Stimulated activated CD4-positive, alpha-beta T cell treated with anti-CD3 and anti-CD28 coated beads, Interleukin-12 subunit alpha, Interleukin-12 subunit beta, amount 100 ng/mL, for 24 hours (primary cell): Measurements from ENCODE around the gene LCE7A.

Experiments used
- DNase-seq, 2 experiments: peaks; one replicate each; pipeline ENCODE4 v3.0.0-alpha.2; 2020; ENCODE audit warnings: low read depth in 2 of 2

The LCE7A gene, protein sequence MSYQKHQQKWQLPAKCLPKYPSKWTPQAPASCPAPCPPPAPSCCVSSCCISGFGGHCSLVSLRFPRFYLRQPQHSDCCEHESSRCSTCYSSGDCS

DNA sequence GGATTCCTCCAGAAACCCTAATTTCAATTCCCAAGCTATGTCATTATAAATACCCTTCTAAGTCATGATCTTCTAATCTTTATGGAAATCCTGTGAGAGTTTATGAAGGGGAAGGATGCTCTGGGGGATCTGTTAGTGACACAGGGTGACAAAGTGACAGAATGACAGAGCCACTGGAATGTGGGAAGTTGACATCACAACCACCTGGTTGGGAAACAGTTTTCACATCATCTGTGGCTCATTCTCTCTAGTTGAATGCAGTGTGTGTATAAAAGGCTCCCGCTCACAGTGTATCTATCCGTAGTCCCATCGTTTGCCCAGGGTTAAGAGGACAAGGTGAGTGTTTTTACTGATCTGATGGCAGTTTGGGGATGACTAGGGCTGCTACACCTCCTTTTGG lies at the start of gene LCE7A:
LCE7A (plus strand) TSS at position 301 of the 400 bp plus-strand sequence. CDS start 702 bp downstream, outside the sequence.
- no peak for DNase-seq

DNA sequence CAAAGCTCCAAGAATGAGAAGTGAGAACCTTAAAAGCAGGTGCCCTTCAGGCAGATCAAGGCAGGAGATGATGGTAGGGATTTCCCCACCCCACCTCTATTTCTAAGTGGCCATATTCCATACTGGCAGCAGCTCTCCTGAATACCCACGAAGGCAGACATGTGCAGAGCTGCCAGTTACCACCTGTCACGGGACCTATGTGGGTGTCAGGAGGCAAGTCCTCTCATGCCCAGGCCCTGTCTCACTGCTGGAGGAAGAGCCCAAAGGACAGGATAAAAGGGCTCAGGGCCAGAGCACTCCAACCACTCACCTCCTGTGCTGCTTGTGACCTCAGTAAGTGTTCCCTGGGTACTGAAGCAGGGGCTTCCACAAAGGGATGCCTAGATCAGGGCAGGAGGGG lies 48.7 kb upstream of the LCE7A start:
- no peak for DNase-seq

DNA sequence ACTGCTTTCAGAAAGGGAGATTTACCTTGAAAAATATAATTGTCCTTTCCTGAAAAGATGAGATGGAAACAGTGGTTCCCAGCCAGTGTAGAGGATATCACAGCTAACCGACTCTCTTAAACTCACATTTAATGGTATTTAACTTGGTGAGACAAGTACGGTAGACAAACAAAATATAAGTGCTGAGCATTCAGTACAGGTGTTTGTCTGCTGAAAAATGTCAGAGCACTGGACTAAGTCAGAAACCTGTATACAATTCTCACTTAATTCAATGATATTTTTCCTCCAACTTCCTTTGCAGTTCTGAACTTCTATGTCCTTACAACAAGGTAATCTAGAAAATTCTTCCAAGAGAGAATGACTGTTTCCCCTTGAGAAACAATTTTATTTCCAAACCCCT lies 48.1 kb upstream of the LCE7A start, which contains the start of gene LCE1B:
LCE1B (plus strand) TSS at position 301 of the 400 bp plus-strand sequence. CDS start 476 bp downstream, outside the sequence.
- DNase-seq: no peak

DNA sequence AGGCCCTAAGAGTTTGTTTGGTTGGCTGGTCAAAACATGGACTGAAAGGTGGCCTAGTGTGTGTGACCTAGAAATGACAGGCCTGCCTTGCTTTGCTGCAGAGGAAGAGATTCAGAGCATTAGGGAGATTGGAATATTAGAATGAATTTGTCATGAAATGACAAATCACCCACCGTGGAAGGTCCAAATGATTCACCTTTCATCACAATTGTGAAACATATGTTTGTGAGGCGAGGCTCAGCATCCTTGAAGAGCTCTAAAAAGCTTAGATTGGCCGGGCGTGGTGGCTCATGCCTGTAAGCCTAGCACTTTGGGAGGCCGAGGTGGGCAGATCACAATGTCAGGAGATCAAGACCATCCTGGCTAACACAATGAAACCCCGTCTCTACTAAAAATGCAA lies 42.5 kb upstream of the LCE7A start:
- no peak for DNase-seq

DNA sequence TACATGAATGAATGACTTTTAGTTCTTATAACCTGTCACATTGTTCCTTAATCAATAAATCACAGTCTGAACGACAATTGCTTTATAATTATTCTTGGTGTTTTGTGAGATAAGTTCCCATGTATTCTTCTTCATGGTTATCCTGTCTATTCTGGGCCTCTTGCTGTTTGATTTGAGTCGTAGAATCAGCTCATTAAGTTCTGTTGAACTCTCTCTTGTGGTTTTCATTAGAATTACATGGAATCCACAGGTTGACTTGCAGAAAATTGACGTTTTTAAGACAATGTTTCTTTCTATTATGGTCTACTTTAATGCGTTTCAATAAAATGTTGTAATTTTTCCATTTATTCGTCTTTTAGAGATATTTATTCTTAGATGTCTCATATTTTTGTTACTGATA lies 36.5 kb upstream of the LCE7A start:
- DNase-seq: no peak

DNA sequence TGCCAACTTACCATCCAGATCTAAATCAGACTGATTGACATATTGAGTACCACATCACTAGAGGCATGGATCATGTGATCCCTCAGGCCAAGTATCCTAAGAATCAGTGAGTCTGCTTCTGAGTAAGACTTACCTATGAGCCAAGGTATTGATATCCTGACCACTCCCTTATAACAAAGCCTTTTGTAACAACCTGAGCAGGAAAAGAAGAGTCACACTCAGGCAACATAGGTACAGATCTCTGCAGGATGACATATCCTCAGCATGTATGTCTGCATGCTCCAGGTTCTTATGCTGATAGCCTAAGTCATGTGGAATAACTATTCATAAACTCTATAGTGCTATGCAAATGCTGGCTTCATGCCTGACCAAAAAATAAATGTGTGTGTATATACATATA lies 34.8 kb upstream of the LCE7A start:
- no peak for DNase-seq

DNA sequence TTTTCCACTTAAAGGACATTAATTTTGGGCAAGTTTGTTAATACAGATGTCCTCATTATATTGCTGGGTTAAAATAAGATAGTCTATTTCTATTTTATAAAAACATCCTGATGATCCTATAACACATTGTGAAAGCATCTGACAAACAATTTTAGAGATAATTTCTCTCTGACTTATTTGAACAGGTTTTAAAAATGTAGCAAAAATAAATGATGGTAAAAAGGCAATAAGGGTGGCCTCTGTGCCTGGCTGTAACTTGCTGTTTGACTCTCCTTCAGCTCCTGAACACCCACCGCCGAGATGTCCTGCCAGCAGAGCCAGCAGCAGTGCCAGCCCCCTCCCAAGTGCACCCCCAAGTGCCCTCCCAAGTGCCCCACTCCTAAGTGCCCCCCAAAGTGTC lies 32.6 kb upstream of the LCE7A start, which contains the start of gene LCE1A:
LCE1A (plus strand) TSS at position 301 of the 400 bp plus-strand sequence; CDS start at position 301, 0 bp downstream.
- DNase-seq: no peak

DNA sequence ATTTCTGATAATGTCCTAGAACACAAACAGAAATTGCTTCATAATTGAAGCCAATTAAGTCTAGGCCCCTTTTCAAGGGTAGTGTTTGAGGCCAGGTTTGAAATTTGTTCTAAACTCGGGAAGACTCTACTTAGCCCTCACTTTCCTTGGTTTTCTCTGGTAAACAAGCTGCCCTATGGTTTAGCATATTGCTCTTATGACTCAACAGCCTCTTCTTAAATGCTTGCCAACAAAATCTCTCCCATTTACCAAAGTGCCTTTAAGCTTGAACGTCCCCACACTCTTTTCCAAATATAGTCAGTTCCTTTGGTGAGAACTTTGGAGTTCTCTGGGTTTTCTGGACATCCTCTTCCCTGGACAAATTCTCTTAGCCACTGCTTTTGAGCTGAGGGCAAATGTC lies 22.9 kb upstream of the LCE7A start:
- no peak for DNase-seq

DNA sequence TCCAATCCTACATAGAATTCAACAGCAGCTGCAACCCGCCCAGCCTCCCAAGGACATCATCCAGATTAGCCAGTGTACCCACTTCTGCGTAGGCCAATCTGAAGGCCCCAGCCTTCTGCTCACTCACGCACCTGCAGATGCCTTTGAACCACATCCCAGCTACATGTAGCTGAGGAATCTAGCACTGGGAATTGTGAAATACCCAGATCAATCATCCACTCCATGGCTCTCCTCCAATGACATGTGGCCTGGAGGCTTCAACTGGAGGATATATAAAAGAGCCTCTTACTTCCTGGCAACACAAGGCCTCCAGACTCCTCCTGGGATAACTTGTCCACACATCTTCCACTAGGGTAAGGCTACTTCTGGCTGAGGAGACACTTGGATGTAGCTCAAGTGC lies 17.2 kb upstream of the LCE7A start, which contains the start of gene LCE6A:
LCE6A (plus strand) TSS at position 301 of the 400 bp plus-strand sequence. CDS start 665 bp downstream, outside the sequence.
- no peak for DNase-seq

DNA sequence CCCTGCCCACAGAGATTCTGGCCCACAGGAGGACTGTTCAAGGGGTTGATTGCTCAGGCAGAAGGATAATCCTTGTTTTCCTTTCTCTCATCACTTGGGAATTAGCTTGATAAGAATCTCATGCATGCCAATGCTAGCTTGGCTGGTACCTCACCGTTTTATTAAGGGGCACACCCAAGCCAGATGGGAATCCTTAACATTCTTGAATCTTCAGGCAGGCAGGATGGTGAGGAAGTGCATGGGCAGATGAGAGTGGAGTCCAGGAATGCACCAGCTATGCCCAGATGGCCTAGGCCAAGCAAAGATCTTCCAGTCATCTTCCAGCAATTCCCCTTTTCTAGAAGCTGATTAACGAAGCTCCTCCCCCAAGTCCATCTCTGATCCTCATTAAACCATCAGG lies 4.1 kb upstream of the LCE7A start:
- no peak for DNase-seq

DNA sequence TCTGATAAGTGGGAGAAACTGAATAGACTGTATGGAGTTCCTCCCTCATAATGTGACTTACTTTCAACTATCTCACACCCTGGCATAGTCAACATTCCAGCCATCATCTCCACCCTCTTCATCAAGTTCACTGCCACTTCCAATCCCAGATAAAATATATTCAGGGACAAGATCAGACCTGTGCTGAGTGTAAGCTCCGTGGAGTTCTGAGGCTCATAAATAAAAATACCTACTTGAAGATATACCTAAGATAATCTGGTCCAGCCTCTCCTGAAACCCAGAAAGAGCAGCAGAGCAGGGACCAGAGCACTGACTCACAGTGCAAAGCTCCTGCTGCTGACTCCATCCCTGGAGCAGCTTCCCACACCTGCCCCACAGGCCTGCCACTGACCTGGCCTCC lies 1.7 kb upstream of the LCE7A start:
- no peak for DNase-seq

DNA sequence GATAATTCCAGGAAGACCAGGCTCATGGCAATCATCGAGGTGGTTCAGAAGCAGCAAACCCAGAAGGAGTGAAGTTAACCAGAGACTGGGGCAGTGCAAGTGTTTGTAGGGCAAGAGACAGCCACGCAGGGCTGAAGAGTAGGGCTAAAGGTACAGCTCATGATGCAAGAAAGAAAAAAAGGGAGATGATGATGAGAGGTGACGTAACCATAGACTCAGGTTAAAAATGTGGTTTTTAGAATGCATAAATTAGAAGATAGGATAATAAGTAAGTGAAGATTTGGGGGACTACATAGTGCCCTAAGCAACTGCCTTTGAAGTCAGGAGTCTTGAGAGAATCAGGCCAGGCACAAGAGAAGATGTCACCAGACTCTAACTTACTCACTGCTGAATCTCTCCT lies 333 bp downstream of the LCE7A start:
- DNase-seq: no peak

DNA sequence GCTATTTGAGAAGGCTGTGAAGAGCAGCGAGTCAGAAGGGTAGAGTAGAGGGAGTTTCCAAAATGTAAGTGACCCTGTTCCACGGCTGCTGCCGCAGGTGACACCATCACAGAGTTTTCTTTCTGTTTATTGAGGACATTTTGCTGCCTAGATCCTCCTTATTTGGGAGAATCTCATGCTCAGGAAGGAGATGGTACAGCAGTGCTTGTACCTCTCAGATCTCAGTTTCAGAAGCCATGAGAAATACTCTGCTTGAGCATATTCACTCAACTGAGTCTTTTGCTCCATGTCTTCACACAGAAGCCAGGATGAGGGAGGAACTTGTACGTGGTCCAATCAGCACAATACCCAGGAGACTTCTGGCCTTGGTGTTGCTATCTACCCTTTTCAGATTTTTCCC lies 1.6 kb downstream of the LCE7A start:
- DNase-seq: no peak

DNA sequence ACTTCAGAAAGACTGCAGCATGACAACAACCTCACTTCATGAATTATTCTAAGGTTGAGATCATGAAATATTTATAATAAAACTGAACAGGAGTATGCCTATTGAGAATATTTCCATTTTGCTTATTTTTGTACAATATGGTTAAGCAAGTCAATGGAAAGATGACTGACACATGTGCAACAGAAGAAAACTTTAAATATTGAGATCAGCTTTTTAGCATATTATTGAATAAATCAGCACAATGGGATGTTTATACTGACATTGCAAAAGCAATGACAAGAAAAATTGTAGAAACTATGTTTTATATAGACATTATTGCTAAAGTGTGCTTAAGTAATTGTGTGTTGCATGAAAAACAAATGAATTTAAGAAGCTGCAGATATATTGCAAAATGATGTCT lies 4.6 kb downstream of the LCE7A start:
- DNase-seq: no peak

DNA sequence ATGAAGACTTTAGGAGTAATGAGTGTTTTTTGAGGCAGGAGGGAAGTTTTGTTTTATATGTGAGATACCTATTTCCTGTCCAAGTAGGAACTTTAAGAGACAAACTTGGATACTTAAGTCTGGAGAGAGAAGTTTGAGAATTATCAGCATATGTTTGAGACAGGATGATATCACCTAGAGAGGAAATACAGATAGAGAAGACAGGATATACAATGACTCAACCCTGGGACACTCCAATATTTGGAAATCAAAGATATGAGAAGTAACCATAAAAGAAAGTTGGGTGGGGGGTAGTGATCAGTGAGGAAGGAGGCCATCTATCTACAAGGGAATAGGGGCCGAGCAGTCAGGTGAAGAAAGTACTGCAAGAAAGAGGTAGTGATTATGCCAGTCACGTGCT lies 6.5 kb downstream of the LCE7A start:
- no peak for DNase-seq

DNA sequence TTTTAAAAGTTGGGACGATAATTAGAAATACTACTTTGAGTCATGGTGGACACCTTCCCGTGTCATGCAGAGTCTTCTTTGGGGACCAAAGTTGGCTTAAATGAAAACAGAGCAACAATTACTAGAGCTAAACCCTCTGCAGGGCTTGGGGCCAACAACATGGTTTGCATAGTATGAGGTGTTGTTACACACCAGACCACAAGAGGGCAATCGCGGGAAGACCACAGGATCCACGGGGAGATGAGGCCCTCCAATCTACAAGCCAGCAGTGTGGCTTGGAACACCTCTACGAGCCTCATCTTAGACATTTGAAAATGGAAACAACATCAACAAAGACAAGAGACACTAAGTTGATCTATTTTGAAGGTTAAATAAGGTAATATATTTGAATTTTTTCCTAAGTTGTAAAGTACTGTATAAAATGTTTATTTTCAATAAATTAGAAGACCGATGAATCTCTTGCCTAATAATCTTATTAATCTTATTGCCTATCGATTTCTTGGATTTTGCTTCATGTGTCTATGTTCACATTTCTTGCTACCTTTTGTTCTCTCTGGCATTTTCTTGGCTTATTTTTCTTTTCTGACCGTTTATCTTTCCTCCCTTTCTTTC lies 10.1 kb downstream of the LCE7A start:
- DNase-seq: peak; percentile 38 to 54

DNA sequence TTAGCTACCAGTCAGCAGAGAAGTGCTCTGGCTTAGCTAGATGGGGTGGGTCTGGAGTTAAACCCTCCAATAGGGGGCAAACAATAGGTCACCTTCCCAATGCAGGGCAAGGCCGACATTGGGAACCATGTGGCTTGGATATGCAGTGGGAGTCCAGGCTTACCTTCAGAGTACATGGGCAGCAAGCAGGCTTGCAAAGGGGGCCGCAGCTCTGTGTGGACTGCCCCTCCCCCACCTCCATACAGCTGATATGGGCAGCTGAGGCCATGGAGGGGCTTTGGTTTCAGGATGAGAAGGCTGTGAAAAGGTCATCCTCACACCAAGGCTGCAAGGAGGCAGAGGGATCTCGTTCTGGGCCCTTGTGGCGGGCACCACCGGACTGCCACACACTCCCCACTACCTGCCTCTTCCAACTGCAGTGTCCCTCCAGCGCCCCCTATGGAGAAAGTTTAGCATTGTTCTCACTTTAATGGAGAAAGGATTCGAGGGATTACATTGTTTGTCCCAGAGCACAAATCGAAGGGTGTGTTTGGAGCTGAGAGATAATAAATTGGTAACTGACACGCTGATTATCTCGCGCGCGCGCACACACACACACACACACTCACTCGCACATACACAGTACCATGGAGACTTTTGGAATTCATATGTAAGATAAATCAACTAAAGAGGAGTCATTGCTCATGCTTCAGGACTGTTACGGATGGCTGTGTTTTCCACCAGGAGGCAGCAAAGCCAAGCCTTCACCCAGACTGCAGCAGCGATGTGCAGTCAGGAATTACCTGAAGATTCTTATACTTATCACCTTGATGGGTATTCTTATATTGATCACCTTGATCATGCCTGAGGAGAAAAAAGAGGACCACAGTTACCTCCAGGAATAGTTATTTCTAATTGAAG lies 11.3 kb downstream of the LCE7A start:
- DNase-seq: no peak

DNA sequence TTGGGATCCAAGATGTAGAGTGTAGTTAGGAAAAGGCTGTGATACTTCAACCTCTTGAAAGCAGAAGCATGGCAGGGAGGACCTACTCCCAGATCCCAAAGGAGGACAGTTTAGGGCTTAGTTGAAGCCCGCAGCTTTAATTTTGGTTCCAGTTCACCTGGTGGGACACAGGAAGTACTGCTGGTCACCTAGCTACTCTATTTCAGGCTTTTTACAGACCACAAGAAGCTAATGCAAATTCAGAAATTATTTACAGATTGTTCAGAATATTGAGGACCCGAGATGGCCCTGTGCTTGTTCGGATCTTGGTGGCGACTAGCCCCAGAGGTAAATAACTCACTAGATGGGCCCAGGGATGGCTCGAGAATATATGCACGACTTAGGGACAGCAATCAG lies 11.9 kb downstream of the LCE7A start:
- no peak for DNase-seq

DNA sequence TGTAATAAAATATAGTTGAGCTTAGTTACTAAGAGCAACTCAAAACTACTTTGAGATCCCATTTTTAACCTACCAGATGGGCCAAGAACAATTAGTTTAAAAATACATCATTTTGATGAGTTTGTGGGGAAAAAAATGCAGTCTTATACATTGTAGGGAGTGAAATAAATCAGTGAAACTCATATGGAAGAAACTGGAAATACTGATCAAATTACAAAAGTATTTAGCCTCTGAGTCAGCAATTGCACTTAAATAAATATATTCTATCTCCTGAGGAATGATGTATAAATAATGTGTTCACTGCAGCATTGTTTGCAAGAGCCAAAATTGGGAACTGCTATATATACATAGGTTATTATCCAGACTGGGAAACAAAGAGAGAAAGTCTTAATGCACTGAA lies 13.7 kb downstream of the LCE7A start:
- no peak for DNase-seq

DNA sequence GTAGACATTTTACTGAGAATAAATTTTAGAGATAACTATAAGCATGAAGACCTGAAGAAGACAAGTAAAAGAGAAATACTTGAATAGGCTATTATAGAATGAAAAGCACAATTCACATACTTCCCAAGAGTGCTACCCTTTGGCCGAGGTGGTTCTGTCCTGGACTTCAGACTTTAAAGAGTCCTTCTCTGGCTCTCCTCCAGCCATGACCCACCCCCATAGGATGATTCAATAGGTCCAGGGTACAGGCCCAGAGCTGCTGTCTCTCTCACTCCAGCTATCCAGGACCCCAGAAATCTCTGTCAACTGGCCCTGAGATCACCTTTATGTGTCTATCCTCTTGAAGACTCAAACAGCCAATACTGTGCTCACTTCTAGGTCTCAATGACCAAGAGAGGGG lies 17.0 kb downstream of the LCE7A start:
- no peak for DNase-seq

DNA sequence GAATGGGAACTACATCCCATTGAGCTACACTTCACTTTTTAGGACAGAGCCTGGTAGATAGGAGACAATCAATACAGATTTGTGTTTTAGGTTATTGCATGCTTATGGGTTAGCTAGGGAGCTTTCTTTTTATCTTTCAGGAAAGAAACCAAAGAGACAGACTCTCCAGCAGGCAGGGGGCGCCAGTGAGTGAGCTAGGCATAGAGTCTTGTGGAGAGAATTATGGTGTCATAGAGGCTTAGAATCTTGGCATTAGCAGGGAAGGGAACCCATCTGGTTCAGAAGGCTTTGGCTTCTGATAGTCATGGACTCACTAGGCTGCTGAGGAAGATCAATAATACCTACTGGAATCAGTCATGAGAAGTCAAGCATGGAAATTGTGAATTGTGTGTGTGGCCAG lies 18.2 kb downstream of the LCE7A start, which contains the start of gene SMCP:
SMCP (plus strand) TSS at position 281 of the 400 bp plus-strand sequence. CDS start 6,101 bp downstream, outside the sequence.
- DNase-seq: peak in 1 of 2 experiments; percentile 23

DNA sequence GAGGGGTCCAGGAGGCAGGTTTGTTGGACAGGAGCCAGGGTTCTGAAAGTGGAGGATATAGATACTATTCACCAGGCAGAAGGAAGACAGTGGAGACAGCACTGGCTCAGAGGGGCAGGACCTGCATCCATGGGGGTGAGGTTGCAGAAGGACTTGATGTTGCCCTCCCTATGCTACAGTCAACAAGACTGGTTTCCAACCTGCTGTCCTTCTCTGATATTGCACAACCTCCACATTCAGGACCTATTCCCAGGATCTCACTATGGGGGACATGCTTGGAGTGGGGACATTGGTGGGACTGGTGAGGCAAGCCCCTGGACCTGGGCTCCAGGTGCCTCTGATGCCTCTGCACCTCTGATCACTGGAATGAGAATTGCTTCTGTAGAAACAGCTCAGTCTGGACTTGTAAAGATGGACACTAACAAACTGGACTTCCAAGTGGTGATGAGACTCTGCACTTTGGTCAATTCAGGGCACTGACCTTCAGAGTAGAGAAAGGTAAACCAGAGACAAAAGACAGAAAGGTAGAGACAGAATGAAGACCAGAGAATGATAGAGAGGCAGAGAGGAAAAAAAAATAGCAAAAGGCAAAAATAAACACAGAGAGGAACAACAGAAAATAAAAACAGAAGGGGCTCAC lies 19.9 kb downstream of the LCE7A start:
- DNase-seq: no peak
